Activated T-helper 1 cell treated with Interleukin-2 at 50 U/mL for 16 hours (primary cell): ENCODE data around the gene COL20A1.

ENCODE experiments used
- DNase-seq: peaks from one replicate; pipeline ENCODE4 v3.0.0-alpha.2; 2020; ENCODE audit warnings: low read depth

Gene COL20A1

GRCh38 chr20:63363981-63364561 is 71.1 kb downstream of the COL20A1 start:
- no peak for DNase-seq

DNA sequence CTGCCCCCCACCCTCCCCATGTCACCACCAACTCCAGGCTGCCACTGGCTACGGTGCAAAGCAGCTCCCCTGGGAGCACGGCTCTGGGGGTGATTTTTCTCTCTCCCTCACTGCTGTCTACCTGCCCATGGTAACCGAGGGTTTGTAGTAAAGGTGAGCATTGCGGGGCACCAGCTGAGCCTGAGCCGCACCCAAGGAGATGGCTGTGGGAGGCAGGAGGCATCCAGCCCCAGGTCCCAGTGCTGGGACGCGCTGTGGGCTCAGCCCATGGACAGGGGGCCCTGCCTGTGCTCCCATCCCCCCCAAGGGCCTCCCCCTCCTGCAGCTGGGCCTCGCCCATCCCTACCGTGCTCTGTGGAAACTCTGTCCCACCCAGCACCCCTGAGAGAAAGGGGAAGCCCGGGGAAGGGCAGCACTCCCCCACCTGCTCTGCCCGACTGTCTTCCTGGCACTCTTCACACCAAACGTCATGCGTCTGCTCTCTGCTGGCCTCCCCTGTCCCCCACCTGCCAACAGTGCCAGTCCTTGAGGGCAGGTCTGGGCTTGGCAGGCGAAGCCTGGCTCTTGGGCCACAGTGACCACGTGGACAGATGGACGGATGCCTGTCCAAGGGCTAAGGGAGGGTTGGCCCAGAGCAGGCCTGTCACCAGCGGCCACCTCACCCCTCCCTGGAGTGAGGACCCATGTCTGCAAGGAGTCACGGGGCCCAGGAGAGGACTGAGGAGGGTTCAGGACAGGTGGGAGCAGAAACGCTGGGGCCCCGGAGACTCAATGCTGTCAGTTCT is 72.0 kb downstream of the COL20A1 start:
- no peak for DNase-seq

GRCh38 chr20:63365601-63366389 is 72.8 kb downstream of the COL20A1 start:
- DNase-seq, result no peak

GRCh38 chr20:63366390-63367365 is 73.7 kb downstream of the COL20A1 start:
- no peak for DNase-seq

DNA sequence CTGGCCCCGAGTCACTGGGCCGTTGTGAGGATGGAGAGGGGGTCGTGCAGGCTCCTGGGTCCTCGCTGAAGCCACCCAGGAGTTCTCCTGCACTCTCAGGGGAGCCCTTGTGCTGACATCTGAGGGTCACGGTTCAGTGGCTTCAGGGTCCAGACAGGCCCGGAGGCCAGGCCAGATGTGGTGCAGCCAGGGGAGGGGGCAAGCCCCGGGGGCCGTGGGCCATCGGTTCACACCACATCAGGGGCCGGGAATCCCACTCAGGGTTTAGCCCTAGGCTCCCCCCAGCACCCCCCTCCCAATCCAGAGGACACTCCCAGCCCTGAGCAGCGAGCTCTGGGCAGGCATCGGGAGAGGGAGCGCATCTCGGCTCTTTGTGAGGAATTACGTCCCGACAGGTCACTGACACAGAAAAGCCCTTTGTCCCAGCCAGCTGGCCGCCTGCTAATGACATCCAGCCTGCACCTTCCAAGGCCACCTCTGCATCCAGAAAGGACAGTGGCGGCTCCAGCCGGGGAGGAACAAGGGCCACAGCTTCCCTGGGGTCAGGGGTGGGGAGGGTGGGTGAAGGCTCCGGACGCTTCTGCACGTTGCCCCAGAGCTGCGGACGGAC is 74.6 kb downstream of the COL20A1 start:
- no peak for DNase-seq

DNA sequence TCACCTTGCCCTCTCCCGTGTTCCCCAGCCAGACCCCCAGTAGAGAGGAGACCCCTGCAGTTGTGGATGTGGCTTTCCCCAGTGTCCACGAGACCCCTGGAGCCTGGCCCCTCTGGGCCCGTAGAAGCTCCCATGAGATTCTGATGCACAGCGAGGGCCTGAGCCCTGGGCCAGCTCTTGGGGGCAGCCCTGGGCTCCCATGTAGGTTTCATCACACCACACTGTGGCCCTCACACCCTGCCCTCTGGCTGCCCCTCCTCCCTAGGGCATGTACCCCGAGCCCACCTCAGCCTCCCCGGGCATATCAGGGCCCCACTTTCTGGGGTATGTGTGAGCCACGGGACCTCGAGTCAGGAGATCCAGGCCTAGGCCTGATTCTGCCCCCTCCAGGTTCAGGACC is 75.2 kb downstream of the COL20A1 start:
- no peak for DNase-seq

- DNase-seq, result no peak
Observed at GRCh38 chr20:63369024-63369530, 76.1 kb downstream of the COL20A1 start.

- no peak for DNase-seq
Observed at GRCh38 chr20:63369724-63370617, 77.0 kb downstream of the COL20A1 start.

DNA sequence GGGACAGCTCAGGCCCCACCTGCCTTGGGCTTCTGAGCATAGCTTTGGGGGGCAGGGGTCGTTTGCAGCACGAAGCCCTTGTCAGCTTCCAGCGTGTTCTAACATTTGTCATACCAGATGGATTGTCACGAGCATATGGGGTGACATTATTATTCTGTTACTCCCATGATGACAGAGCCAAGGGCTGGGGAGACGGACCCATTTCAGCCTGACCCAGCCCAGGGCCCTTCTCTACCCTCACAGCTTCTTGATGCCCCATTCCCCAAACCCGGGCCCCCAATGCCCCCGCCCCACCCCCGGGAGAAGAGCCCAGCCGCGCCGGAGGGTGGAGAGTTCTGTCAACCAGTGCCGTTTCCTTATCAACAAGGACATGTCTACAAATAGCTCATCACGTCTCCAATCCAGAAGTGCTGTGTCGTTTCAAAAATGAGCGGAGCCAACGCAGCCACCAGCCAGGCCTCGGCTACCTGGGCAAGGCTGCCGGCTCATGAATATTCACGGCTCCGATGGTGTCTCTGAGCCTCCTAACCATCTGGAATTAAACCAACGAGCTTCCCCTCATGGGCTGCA is 77.7 kb downstream of the COL20A1 start:
- no peak for DNase-seq

DNA sequence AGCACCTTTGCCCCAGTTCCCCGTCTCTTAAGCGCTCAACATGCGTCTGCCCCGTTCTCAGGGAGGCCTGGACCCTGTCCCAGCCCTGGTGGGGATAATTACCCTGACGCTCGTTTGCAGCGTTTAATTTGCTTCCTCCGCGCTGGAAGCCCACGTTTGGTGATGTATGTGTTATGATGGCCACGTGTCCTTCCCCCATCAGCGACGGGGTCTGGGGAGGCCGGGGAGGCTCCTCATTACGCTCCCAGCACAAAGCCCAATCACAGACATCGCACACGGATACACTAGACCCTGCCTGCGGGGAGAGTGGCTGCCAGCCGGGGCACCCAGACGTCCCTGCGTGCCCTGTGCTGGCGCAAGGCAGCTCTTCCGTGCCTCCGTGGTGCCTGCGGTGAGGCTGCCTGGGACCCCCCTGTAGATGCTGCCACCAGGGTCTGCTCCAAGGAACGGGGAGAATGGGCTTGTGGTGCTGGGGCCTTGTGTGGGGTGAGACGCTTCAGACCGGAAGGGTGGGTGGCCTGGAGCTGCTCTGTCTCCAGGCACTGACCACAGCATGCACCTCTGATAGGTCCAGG is 78.4 kb downstream of the COL20A1 start:
- DNase-seq, result no peak

DNA sequence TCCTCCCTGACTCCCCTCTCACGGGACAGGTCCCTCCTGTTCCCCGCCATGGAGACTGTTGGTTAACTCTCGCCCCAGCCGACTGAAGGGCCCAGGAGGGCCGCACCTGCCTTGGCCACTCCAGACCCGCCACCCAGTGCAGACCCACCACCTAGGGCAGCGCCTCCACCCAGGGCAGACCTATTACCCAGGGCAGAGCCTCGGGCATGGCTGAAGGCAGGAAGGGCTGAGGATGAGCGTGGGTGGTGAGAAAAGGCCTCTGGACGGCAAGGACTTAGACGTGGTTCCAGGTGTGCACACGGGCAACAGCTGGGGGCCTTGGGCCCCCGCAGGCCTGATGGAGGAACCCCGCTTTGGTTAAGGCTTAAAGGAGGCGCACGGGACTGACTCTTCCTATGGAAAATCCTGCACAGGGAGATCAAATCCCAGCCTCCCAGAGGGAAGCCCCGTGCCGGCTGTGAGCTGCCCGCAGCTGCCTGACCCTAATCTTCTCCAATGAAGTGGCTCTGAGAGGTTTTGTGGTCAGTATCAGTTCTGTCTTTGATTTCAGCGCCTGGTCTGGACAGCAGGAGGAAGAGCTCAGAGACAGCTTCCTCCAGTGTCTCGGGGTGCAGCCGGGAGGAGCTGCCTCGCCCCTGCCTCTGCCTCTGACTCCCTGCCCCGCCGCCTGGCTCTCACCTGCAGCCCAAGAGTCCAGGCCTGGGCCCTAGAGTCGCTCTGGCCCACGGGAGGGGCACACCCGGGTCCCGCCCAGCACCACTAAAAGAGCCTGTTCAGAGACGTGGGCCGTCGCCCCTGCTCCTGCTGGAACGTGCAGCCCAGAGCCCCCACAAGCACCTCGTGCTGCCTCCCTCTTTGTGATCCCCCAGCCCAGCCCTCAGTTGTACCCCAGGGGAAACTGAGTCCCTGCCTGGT is 80.2 kb downstream of the COL20A1 start:
- DNase-seq, result no peak

- DNase-seq, result no peak
Observed at GRCh38 chr20:63373996-63374395, 81.0 kb downstream of the COL20A1 start.

DNA sequence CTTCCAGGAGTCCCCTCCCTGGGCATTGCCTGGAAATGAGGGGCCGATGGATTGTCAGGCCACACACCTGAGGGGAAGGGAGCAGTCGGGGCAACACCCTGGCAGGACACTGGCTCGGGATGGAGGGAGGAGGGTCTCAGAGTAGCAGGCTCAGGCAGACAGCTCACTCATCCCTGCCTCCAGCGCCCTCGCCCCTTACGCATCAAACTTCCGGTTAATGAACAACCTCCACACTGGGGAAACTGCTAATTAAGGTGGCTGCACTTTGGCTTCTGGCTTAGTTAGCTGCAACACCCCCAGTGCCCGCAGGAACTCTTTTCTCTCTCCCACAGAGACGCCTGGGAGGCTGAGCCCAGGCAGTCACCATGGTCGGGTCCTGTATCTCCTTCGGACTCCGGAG is 81.5 kb downstream of the COL20A1 start:
- DNase-seq, result no peak

GRCh38 chr20:63375438-63375837 is 82.5 kb downstream of the COL20A1 start:
- no peak for DNase-seq

DNA sequence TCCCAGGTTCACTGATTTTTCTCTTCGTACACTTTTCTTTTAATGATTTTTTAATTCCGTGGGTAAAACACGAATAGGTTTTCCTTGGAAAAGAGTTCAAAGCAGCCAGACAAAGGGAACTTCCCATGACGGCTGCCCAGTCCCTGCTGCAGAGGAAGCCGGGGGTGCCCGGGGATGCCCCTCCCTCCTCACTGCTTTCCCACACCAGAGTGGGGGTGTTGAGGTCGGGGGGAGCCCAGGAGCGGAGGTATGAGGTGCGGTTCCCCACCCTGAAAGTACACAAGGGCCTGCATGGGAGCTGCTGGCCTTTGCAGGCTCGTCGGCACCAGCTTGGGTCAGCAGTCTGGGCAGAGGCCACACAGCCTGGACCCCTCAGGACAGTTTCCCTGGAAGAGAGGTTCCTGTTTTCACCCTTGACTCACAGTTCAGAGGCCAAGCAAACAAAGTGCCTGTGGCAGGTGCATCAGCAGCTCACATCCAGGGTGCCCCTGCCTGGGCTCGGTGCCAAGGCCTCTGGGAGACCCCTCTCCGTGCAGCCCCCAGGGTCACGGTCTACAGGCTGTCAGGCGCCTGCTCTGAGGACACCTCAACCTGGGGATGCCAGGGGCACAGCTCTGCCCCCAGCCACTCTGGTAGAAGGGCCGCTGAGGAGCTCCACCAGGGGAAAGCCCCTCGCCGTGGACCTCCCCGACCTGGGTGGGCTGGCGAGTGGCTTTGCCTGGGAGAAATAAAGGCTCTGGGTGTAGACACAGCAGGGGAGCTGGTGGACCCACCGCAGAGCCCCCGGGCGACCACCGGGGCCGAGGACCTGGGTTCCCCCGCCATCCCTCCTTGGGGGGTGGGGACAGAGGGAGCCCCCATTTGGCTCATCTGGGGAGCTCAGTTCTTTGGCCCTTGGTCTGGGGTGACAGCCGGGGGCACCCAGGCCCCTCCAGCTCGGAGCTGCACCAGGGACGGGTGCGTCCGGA is 83.6 kb downstream of the COL20A1 start:
- DNase-seq, result no peak

- DNase-seq, result no peak
Observed at GRCh38 chr20:63377256-63377941, 84.4 kb downstream of the COL20A1 start.
